ENCODE measurements around the gene ZNF839. TPM values are rescaled to one million over a fixed set of nuclear protein-coding genes. Genes with fewer than 3 reads are reported as not detected.

The ZNF839 gene
- total RNA-seq, 4 donors from 2014 or later = 11.9 to 42.1 (median 27.2) TPM

GRCh38 chr14:102338724-102339123, 19.2 kb downstream of the ZNF839 start:
- H3K4me3 ChIP-seq = no peak overlapping the region
- no peak for DNase-seq
- H3K4me1 ChIP-seq = no peaks in the 10 kb centered on the region
- H3K27ac ChIP-seq = no peak overlapping the region
- TF ChIP-seq POLR2A (IDR thresholded peaks at IDR 0.05) = no peak
- TF ChIP-seq, protein P1, sequence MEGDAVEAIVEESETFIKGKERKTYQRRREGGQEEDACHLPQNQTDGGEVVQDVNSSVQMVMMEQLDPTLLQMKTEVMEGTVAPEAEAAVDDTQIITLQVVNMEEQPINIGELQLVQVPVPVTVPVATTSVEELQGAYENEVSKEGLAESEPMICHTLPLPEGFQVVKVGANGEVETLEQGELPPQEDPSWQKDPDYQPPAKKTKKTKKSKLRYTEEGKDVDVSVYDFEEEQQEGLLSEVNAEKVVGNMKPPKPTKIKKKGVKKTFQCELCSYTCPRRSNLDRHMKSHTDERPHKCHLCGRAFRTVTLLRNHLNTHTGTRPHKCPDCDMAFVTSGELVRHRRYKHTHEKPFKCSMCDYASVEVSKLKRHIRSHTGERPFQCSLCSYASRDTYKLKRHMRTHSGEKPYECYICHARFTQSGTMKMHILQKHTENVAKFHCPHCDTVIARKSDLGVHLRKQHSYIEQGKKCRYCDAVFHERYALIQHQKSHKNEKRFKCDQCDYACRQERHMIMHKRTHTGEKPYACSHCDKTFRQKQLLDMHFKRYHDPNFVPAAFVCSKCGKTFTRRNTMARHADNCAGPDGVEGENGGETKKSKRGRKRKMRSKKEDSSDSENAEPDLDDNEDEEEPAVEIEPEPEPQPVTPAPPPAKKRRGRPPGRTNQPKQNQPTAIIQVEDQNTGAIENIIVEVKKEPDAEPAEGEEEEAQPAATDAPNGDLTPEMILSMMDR (IDR thresholded peaks at IDR 0.05) = no peak
- no peaks in the 10 kb centered on the region for H3K27me3 ChIP-seq
- H3K9me3 ChIP-seq = no peaks in the 10 kb centered on the region
- peaks cover 0 to 70% (median 0%) of the 10 kb centered on the region in 3 donors for H3K36me3 ChIP-seq

GRCh38 chr14:102341566-102341965, 22.0 kb downstream of the ZNF839 start:
- H3K27ac ChIP-seq = no peak overlapping the region

DNA sequence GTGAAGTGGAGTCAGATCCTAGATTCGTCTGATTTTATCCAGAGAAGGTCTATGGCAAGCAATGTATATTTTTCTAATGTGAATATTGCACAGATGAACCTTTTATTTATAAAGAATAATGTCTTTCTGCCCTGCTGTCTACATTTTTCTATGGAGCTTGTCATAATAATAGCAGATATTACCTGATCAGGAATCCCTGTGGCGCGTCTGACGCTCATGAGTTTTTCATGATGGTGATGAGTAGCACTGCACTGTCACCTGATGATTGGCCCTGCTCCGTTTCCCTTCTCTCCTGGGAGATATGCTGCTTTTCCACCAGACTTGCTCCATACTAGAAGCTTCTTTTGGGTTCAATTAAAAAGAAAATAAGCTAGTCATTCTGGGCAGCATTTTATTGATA, 22.7 kb downstream of the ZNF839 start:
- H3K27ac ChIP-seq = no peak overlapping the region
- TF ChIP-seq, protein P1 (IDR thresholded peaks at IDR 0.05) = no peak
- no peak for TF ChIP-seq POLR2A (IDR thresholded peaks at IDR 0.05)
- H3K4me3 ChIP-seq = no peak overlapping the region
- H3K36me3 ChIP-seq = peaks cover 0 to 83% (median 0%) of the 10 kb centered on the region in 3 donors
- H3K27me3 ChIP-seq = no peaks in the 10 kb centered on the region
- no peaks in the 10 kb centered on the region for H3K9me3 ChIP-seq
- no peaks in the 10 kb centered on the region for H3K4me1 ChIP-seq
- DNase-seq = no peak

More at GRCh38 chr14:102341566-102341965, 22.0 kb downstream of the ZNF839 start:
- no peaks in the 10 kb centered on the region for H3K9me3 ChIP-seq
- no peak for DNase-seq
- no peak overlapping the region for H3K4me3 ChIP-seq
- no peaks in the 10 kb centered on the region for H3K4me1 ChIP-seq
- no peak for TF ChIP-seq POLR2A (IDR thresholded peaks at IDR 0.05)
- TF ChIP-seq, protein P1 (IDR thresholded peaks at IDR 0.05) = no peak
- peaks cover 0 to 83% (median 0%) of the 10 kb centered on the region in 3 donors for H3K36me3 ChIP-seq
- H3K27me3 ChIP-seq = no peaks in the 10 kb centered on the region

DNA sequence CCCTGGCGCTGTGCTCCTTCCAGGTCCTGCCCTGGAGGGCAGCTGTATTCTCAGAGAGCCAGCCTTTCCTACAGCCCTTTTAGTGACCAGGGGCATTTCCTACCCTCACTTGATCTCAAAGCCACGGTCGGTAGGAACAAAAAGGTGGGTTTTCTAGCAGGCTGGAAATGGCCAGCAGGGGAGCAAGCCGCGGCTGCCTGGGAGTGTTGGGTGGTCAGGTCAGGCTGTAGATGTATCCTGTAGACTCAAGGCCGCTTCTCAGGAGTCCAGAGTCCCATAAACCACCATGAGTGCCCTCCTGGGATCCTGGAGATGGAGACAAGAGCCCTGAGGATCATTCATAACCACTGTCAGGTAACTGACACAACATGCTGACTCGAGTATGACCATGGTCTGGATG, 24.5 kb downstream of the ZNF839 start:
- Histone ChIP-seq H3K4me1 (no peaks in the 10 kb centered on the region), H3K27me3 (no peaks in the 10 kb centered on the region), H3K4me3 (no peak overlapping the region), H3K27ac (no peak overlapping the region), H3K36me3 (peaks cover 0 to 86% (median 0%) of the 10 kb centered on the region in 3 donors), H3K9me3 (no peaks in the 10 kb centered on the region)
- TF ChIP-seq POLR2A (IDR thresholded peaks at IDR 0.05) = no peak
- TF ChIP-seq, protein P1 (IDR thresholded peaks at IDR 0.05) = no peak
- DNase-seq = no peak

- Histone ChIP-seq H3K27me3 (no peaks in the 10 kb centered on the region), H3K9me3 (no peaks in the 10 kb centered on the region), H3K27ac (no peak overlapping the region), H3K4me1 (no peaks in the 10 kb centered on the region), H3K4me3 (no peak overlapping the region), H3K36me3 (peaks cover 0 to 86% (median 0%) of the 10 kb centered on the region in 3 donors)
- TF ChIP-seq POLR2A (IDR thresholded peaks at IDR 0.05) = no peak
- TF ChIP-seq, protein P1 (IDR thresholded peaks at IDR 0.05) = no peak
- no peak for DNase-seq
Observed at GRCh38 chr14:102344485-102344884, 24.9 kb downstream of the ZNF839 start.

DNA sequence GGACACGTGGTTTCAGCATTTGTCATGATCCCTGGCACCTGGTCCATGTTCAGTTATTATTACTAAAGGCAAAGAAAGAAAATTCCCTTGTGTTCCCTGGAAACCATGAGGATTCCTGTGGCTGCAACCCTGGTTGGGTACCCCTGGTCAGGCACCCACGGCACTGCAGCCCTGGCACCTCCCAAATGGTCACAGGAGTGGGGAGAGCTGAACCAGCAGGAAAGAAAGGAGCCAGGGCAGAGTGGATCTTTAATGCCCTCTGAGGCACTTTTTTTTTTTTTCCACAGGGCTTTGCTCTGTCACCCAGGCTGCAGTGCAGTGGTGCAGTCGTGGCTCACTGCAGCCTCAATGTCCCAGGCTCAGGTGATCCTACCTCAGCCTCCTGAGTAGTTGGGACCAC, 25.7 kb downstream of the ZNF839 start:
- Histone ChIP-seq H3K27ac (no peak overlapping the region), H3K4me1 (no peaks in the 10 kb centered on the region), H3K36me3 (peaks cover 0 to 90% (median 0%) of the 10 kb centered on the region in 3 donors), H3K27me3 (no peaks in the 10 kb centered on the region), H3K4me3 (no peak overlapping the region), H3K9me3 (no peaks in the 10 kb centered on the region)
- DNase-seq = no peak
- TF ChIP-seq, protein P1 (IDR thresholded peaks at IDR 0.05) = no peak
- no peak for TF ChIP-seq POLR2A (IDR thresholded peaks at IDR 0.05)

Measured in Peyer's patch (tissue), 4 donors.